ENCODE data around the gene CAPN9. TPM values are rescaled to one million over a fixed set of nuclear protein-coding genes. Genes with fewer than 3 reads are reported as not detected.
"Not testable (repeated sequence)": the region's sequence is repeated elsewhere in the genome, so short reads cannot be mapped to it uniquely, and the experiment has no call there.

Gene CAPN9
- total RNA-seq, 6 experiments from 2014 or later = not detected

- Mint-ChIP-seq H3K27ac (no peak overlapping the region), H3K9me3 (no peaks in the 10 kb centered on the region), H3K36me3 (ENCODE audit: low read depth) (no peaks in the 10 kb centered on the region), H3K4me1 (ENCODE audit: low read depth) (peaks cover 14% of the 10 kb centered on the region), H3K27me3 (ENCODE audit: insufficient read depth) (peaks cover 18% of the 10 kb centered on the region), H3K4me3 (no peak overlapping the region)
- TF ChIP-seq CTCF (IDR thresholded peaks at IDR 0.05) = no peak
- DNase-seq = no peak
Measured at GRCh38 chr1:230713138-230713537, 34.0 kb upstream of the CAPN9 start.

DNA sequence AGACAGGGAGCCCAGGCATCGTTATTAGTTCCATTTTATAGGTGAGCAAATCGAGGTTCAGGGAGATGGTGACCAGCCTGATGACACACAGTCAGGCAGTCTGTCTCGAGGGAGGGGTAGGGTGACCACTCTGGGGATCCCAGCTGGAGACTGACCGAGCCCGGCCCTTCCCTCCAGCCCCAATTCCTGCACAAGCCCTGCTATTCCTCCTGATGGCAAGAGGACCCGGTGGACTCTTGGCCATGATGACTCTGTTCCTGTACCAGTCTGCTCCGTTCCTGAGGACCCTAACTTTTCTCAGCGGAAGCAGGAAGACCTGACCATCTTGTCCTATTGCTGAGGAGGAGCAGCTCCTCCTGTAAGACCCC is 33.7 kb upstream of the CAPN9 start:
- no peak for TF ChIP-seq CTCF (IDR thresholded peaks at IDR 0.05)
- H3K4me3 Mint-ChIP-seq = 0 out of 2 replicates have a peak overlapping the region, but pooled peaks have one; percentile 13
- no peaks in the 10 kb centered on the region for H3K9me3 Mint-ChIP-seq
- no peak for DNase-seq
- no peaks in the 10 kb centered on the region for H3K36me3 Mint-ChIP-seq (ENCODE audit: low read depth)
- H3K27ac Mint-ChIP-seq = no peak overlapping the region
- peaks cover 14% of the 10 kb centered on the region for H3K4me1 Mint-ChIP-seq (ENCODE audit: low read depth)
- peaks cover 14% of the 10 kb centered on the region for H3K27me3 Mint-ChIP-seq (ENCODE audit: insufficient read depth)

GRCh38 chr1:230713915-230714764 is 33.0 kb upstream of the CAPN9 start, which contains the start of gene AGT:
TSS of gene AGT (minus strand) at chr1:230714122. CDS start at chr1:230710823, 3,299 bp downstream.
- Mint-ChIP-seq H3K4me1 (ENCODE audit: low read depth) (peaks cover 14% of the 10 kb centered on the region), H3K27ac (no peak within 1 kb of the TSS), H3K36me3 (ENCODE audit: low read depth) (no peaks in the 10 kb centered on the region), H3K4me3 (0 out of 2 replicates have a peak within 1 kb of the TSS, but pooled peaks have one; percentile 13), H3K9me3 (no peaks in the 10 kb centered on the region), H3K27me3 (ENCODE audit: insufficient read depth) (peaks cover 9% of the 10 kb centered on the region)
- no peak for TF ChIP-seq CTCF (IDR thresholded peaks at IDR 0.05)
- peak; percentile 79 for DNase-seq

- TF ChIP-seq CTCF (IDR thresholded peaks at IDR 0.05) = 0 out of 2 replicates have a peak, but pooled peaks have one; percentile 14
- no peak overlapping the region for H3K4me3 Mint-ChIP-seq
Measured at GRCh38 chr1:230715510-230715909, 31.7 kb upstream of the CAPN9 start.

DNA sequence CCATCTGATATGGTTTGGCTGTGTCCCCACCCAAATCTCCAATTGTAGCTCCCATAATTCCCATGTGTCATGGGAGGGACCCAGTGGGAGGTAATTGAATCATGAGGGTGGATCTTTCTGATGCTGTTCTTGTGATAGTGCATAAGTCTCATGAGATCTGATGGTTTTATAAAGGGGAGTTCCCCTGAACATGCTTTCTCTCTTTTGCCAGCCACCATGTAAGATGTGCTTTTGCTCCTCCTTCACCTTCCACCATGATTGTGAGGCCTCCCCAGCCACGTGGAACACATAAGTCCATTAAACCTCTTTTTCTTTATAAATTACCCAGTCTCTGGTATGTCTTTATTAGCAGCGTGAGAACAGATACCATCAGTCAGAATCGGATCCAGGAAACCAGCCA is 30.7 kb upstream of the CAPN9 start:
- H3K27ac Mint-ChIP-seq; H3K4me3 Mint-ChIP-seq; DNase-seq; H3K36me3 Mint-ChIP-seq (ENCODE audit: low read depth); H3K9me3 Mint-ChIP-seq: not testable (repeated sequence)
- Mint-ChIP-seq H3K4me1 (ENCODE audit: low read depth) (peaks cover 14% of the 10 kb centered on the region), H3K27me3 (ENCODE audit: insufficient read depth) (peaks cover 10% of the 10 kb centered on the region)

More at GRCh38 chr1:230715510-230715909, 31.7 kb upstream of the CAPN9 start:
- H3K27me3 Mint-ChIP-seq (ENCODE audit: insufficient read depth) = peaks cover 9% of the 10 kb centered on the region
- H3K36me3 Mint-ChIP-seq (ENCODE audit: low read depth) = no peaks in the 10 kb centered on the region
- no peak for DNase-seq
- H3K27ac Mint-ChIP-seq = no peak overlapping the region
- H3K4me1 Mint-ChIP-seq (ENCODE audit: low read depth) = peaks cover 14% of the 10 kb centered on the region
- H3K9me3 Mint-ChIP-seq = no peaks in the 10 kb centered on the region

DNA sequence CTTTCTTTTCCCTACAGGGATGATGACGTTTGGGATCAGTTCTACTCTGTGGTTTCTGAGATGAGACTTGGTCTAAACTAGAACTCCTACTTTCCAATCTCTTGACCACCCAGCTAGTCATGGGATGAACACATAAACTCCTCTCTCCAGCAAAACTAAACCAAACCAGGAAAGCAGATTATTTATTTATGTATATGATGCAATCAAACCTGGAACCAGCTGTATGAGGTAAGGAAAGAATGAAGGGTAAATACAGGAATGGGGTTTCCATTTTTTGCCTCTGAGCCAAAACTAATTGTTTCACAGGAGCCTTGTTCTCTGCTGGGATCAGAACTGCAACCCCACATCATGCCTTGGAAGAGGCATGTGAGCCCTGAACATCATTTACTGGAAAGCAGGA is 29.9 kb upstream of the CAPN9 start:
- Mint-ChIP-seq H3K27me3 (ENCODE audit: insufficient read depth) (peaks cover 10% of the 10 kb centered on the region), H3K27ac (no peak overlapping the region), H3K36me3 (ENCODE audit: low read depth) (no peaks in the 10 kb centered on the region), H3K4me1 (ENCODE audit: low read depth) (peaks cover 14% of the 10 kb centered on the region), H3K4me3 (no peak overlapping the region), H3K9me3 (no peaks in the 10 kb centered on the region; the same call in 1 of the 2 replicates)
- DNase-seq = no peak
- TF ChIP-seq CTCF (IDR thresholded peaks at IDR 0.05) = no peak

DNA sequence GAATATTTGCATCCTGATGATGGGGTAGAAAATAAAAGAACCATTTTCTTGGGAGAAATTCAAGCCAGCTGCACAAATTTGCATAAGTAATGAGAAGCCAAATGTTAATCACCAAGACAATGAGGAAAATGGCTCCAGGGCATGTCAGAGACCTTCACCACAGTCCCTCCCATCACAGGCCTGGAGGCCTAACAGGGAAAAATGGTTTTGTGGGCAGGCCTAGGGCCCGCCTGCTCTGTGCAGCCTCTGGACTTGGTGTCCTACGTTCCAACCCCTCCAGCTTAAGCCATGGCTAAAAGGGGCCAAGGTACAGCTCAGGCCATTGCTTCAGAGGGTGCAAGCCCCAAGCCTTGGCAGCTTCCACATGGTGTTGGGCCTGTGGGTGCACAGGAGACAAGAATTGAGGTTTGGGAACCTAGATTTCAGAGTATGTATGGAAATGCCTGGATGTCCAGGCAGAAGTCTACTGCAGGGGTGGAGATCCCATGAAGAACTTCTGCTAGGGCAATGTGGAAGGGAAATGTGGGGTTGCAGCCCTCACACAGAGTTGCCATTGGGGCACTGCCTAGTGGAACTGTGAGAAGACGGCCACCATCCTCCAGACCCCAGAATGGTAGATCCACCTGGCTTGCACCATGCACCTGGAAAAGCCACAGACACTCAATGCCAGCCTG is 25.2 kb upstream of the CAPN9 start:
- DNase-seq; H3K4me1 Mint-ChIP-seq (ENCODE audit: low read depth); H3K4me3 Mint-ChIP-seq; H3K36me3 Mint-ChIP-seq (ENCODE audit: low read depth); H3K9me3 Mint-ChIP-seq; H3K27ac Mint-ChIP-seq; H3K27me3 Mint-ChIP-seq (ENCODE audit: insufficient read depth): not testable (repeated sequence)

Measured in HFFc6 (cell line).